Measurements from ENCODE around the gene SLC44A4.
A peak's percentile ranks its signal among the peaks of the same experiment; 100 is the strongest.

The SLC44A4 gene

GRCh38 chr6:31861150-31861549 is 17.6 kb downstream of the SLC44A4 start:
- Histone ChIP-seq H3K4me2 (ENCODE audit: low read length) (no peak overlapping the region), H3K27ac (ENCODE audit: low read depth, low read length) (no peak overlapping the region), H2AFZ (ENCODE audit: insufficient read depth, low read length, poor library complexity) (no peak overlapping the region), H3K4me1 (ENCODE audit: control insufficient read depth in 1 of 2, insufficient read depth in 2 of 2, low read length in 2 of 2) (peaks cover 10 to 18% of the 10 kb centered on the region in 2 experiments), H2AK5ac (ENCODE audit: low read length) (no peak overlapping the region), H2BK120ac (ENCODE audit: insufficient read depth, low read length, poor library complexity) (no peak overlapping the region), H2BK5ac (ENCODE audit: low read depth, low read length, poor library complexity) (no peak overlapping the region), H3K23ac (ENCODE audit: low read length) (no peak overlapping the region), H3K4ac (ENCODE audit: low read depth, low read length) (no peak overlapping the region), H3K27me3 (ENCODE audit: insufficient read depth, low read length) (no peaks in the 10 kb centered on the region), H3K79me1 (ENCODE audit: low read length) (peaks cover 8% of the 10 kb centered on the region), H3K4me3 (ENCODE audit: low read depth, low read length) (no peak overlapping the region), H4K91ac (ENCODE audit: low read depth, low read length) (no peak overlapping the region), H3K9ac (ENCODE audit: low read length) (no peak overlapping the region), H4K8ac (ENCODE audit: low read depth, low read length) (no peak overlapping the region), H2BK12ac (ENCODE audit: low read length) (no peak overlapping the region), H3K79me2 (ENCODE audit: control insufficient read depth, insufficient read depth, low read length, poor library complexity) (peaks cover 6% of the 10 kb centered on the region), H3K18ac (ENCODE audit: low read length) (no peak overlapping the region), H3K9me3 (ENCODE audit: insufficient read depth, low read depth, low read length) (no peaks in the 10 kb centered on the region), H3K14ac (ENCODE audit: low read length) (no peak overlapping the region), H3K36me3 (ENCODE audit: control insufficient read depth in 1 of 2, insufficient read depth in 2 of 2, low read length in 2 of 2) (peaks cover 25 to 32% of the 10 kb centered on the region in 2 experiments), H4K12ac (ENCODE audit: low read depth, low read length) (no peak overlapping the region)
- WGBS (ENCODE audit: extremely low coverage, insufficient coverage, insufficient read length), result no CpG with 5 or more reads among the region's 7 CpGs
- no peak for DNase-seq

- no peak overlapping the region for H3K18ac ChIP-seq (ENCODE audit: low read length)
- no peak for DNase-seq
- H3K9me3 ChIP-seq (ENCODE audit: insufficient read depth, low read depth, low read length), result no peaks in the 10 kb centered on the region
- no peak overlapping the region for H3K4ac ChIP-seq (ENCODE audit: low read depth, low read length)
- no peak overlapping the region for H3K9ac ChIP-seq (ENCODE audit: low read length)
- H3K4me3 ChIP-seq (ENCODE audit: low read depth, low read length), result no peak overlapping the region
- H4K8ac ChIP-seq (ENCODE audit: low read depth, low read length), result no peak overlapping the region
- no peak overlapping the region for H3K23ac ChIP-seq (ENCODE audit: low read length)
- H3K27me3 ChIP-seq (ENCODE audit: insufficient read depth, low read length), result no peaks in the 10 kb centered on the region
- peaks cover 25 to 32% of the 10 kb centered on the region in 2 experiments for H3K36me3 ChIP-seq (ENCODE audit: control insufficient read depth in 1 of 2, insufficient read depth in 2 of 2, low read length in 2 of 2)
- no peak overlapping the region for H3K14ac ChIP-seq (ENCODE audit: low read length)
- H2AFZ ChIP-seq (ENCODE audit: insufficient read depth, low read length, poor library complexity), result no peak overlapping the region
- H4K91ac ChIP-seq (ENCODE audit: low read depth, low read length), result no peak overlapping the region
- H3K27ac ChIP-seq (ENCODE audit: low read depth, low read length), result no peak overlapping the region
- no peak overlapping the region for H2BK120ac ChIP-seq (ENCODE audit: insufficient read depth, low read length, poor library complexity)
- no peak overlapping the region for H3K4me2 ChIP-seq (ENCODE audit: low read length)
- H4K12ac ChIP-seq (ENCODE audit: low read depth, low read length), result no peak overlapping the region
- peaks cover 8% of the 10 kb centered on the region for H3K79me1 ChIP-seq (ENCODE audit: low read length)
- H2AK5ac ChIP-seq (ENCODE audit: low read length), result no peak overlapping the region
- H3K79me2 ChIP-seq (ENCODE audit: control insufficient read depth, insufficient read depth, low read length, poor library complexity), result peaks cover 6% of the 10 kb centered on the region
- no peak overlapping the region for H2BK5ac ChIP-seq (ENCODE audit: low read depth, low read length, poor library complexity)
- no peak overlapping the region for H2BK12ac ChIP-seq (ENCODE audit: low read length)
- H3K4me1 ChIP-seq (ENCODE audit: control insufficient read depth in 1 of 2, insufficient read depth in 2 of 2, low read length in 2 of 2), result peaks cover 10 to 14% of the 10 kb centered on the region in 2 experiments
- no CpG with 5 or more reads among the region's 13 CpGs for WGBS (ENCODE audit: extremely low coverage, insufficient coverage, insufficient read length)
Measured at GRCh38 chr6:31860349-31860748, 18.4 kb downstream of the SLC44A4 start.

GRCh38 chr6:31859923-31860322 is 18.9 kb downstream of the SLC44A4 start:
- Histone ChIP-seq H3K9ac (ENCODE audit: low read length) (no peak overlapping the region), H3K79me2 (ENCODE audit: control insufficient read depth, insufficient read depth, low read length, poor library complexity) (peaks cover 6% of the 10 kb centered on the region), H3K4me2 (ENCODE audit: low read length) (no peak overlapping the region), H2AK5ac (ENCODE audit: low read length) (no peak overlapping the region), H3K27ac (ENCODE audit: low read depth, low read length) (no peak overlapping the region), H2BK120ac (ENCODE audit: insufficient read depth, low read length, poor library complexity) (no peak overlapping the region), H4K8ac (ENCODE audit: low read depth, low read length) (no peak overlapping the region), H3K27me3 (ENCODE audit: insufficient read depth, low read length) (no peaks in the 10 kb centered on the region), H3K9me3 (ENCODE audit: insufficient read depth, low read depth, low read length) (no peaks in the 10 kb centered on the region), H4K12ac (ENCODE audit: low read depth, low read length) (no peak overlapping the region), H3K23ac (ENCODE audit: low read length) (no peak overlapping the region), H2BK5ac (ENCODE audit: low read depth, low read length, poor library complexity) (no peak overlapping the region), H4K91ac (ENCODE audit: low read depth, low read length) (no peak overlapping the region), H2AFZ (ENCODE audit: insufficient read depth, low read length, poor library complexity) (no peak overlapping the region), H3K79me1 (ENCODE audit: low read length) (peaks cover 8% of the 10 kb centered on the region), H3K4me1 (ENCODE audit: control insufficient read depth in 1 of 2, insufficient read depth in 2 of 2, low read length in 2 of 2) (peaks cover 7 to 10% of the 10 kb centered on the region in 2 experiments), H3K14ac (ENCODE audit: low read length) (no peak overlapping the region), H3K18ac (ENCODE audit: low read length) (no peak overlapping the region), H2BK12ac (ENCODE audit: low read length) (no peak overlapping the region), H3K4me3 (ENCODE audit: low read depth, low read length) (no peak overlapping the region), H3K36me3 (ENCODE audit: control insufficient read depth in 1 of 2, insufficient read depth in 2 of 2, low read length in 2 of 2) (peaks cover 25 to 32% of the 10 kb centered on the region in 2 experiments), H3K4ac (ENCODE audit: low read depth, low read length) (no peak overlapping the region)
- no CpG with 5 or more reads among the region's 11 CpGs for WGBS (ENCODE audit: extremely low coverage, insufficient coverage, insufficient read length)
- DNase-seq, result no peak

DNA sequence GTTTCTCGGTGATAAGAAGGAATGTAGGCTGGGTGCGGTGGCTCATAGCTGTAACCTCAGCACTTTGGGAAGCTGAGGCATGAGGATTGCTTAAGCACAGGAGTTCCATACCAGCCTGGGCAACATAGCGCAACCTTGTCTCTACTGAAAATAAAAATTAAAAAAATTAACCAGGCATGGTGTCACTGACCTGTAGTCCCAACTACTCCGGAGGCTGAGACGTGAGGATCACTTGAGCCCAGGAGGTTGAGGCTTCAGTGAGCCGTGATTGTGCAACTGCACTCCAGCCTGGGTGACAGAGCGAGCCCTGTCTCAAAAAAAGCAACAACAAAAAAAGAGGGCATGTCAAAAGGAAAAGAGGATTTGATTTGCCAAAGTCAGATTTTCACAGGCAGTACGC is 20.1 kb downstream of the SLC44A4 start:
- Histone ChIP-seq H3K4ac (ENCODE audit: low read depth, low read length) (no peak overlapping the region), H3K4me2 (ENCODE audit: low read length) (no peak overlapping the region), H3K36me3 (ENCODE audit: control insufficient read depth in 1 of 2, insufficient read depth in 2 of 2, low read length in 2 of 2) (peaks cover 25 to 32% of the 10 kb centered on the region in 2 experiments), H4K91ac (ENCODE audit: low read depth, low read length) (no peak overlapping the region), H3K14ac (ENCODE audit: low read length) (no peak overlapping the region), H4K8ac (ENCODE audit: low read depth, low read length) (no peak overlapping the region), H2AFZ (ENCODE audit: insufficient read depth, low read length, poor library complexity) (no peak overlapping the region), H2BK5ac (ENCODE audit: low read depth, low read length, poor library complexity) (no peak overlapping the region), H3K23ac (ENCODE audit: low read length) (no peak overlapping the region), H3K27me3 (ENCODE audit: insufficient read depth, low read length) (no peaks in the 10 kb centered on the region), H3K9ac (ENCODE audit: low read length) (no peak overlapping the region), H3K4me3 (ENCODE audit: low read depth, low read length) (no peak overlapping the region), H2BK12ac (ENCODE audit: low read length) (no peak overlapping the region), H3K4me1 (ENCODE audit: control insufficient read depth in 1 of 2, insufficient read depth in 2 of 2, low read length in 2 of 2) (peaks cover 6 to 7% of the 10 kb centered on the region in 2 experiments), H3K79me2 (ENCODE audit: control insufficient read depth, insufficient read depth, low read length, poor library complexity) (peaks cover 6% of the 10 kb centered on the region), H3K9me3 (ENCODE audit: insufficient read depth, low read depth, low read length) (no peaks in the 10 kb centered on the region), H2BK120ac (ENCODE audit: insufficient read depth, low read length, poor library complexity) (no peak overlapping the region), H3K79me1 (ENCODE audit: low read length) (peaks cover 8% of the 10 kb centered on the region), H4K12ac (ENCODE audit: low read depth, low read length) (no peak overlapping the region), H2AK5ac (ENCODE audit: low read length) (no peak overlapping the region), H3K18ac (ENCODE audit: low read length) (no peak overlapping the region), H3K27ac (ENCODE audit: low read depth, low read length) (no peak overlapping the region)
- no CpG with 5 or more reads among the region's 8 CpGs for WGBS (ENCODE audit: extremely low coverage, insufficient coverage, insufficient read length)
- DNase-seq, result peak; percentile 69 to 84

Measured in trophoblast cell (in vitro differentiated cells and primary cell).